Astrocyte (in vitro differentiated cells and primary cell): Measurements from ENCODE around the gene ERG28.

ENCODE experiments used
- CTCF ChIP-seq: IDR thresholded peaks from 2 replicates; pipeline ENCODE4 v1.5.1; 2011; ENCODE audit warnings: low read depth, mild to moderate bottlenecking, inconsistent platforms, low read length, moderate library complexity; ENCODE audit not compliant: insufficient read depth
- EZH2 ChIP-seq: IDR thresholded peaks from 2 replicates; pipeline ENCODE4 v1.6.1; 2012; ENCODE audit warnings: mild to moderate bottlenecking, low read length, inconsistent platforms; ENCODE audit not compliant: insufficient read depth

DNA sequence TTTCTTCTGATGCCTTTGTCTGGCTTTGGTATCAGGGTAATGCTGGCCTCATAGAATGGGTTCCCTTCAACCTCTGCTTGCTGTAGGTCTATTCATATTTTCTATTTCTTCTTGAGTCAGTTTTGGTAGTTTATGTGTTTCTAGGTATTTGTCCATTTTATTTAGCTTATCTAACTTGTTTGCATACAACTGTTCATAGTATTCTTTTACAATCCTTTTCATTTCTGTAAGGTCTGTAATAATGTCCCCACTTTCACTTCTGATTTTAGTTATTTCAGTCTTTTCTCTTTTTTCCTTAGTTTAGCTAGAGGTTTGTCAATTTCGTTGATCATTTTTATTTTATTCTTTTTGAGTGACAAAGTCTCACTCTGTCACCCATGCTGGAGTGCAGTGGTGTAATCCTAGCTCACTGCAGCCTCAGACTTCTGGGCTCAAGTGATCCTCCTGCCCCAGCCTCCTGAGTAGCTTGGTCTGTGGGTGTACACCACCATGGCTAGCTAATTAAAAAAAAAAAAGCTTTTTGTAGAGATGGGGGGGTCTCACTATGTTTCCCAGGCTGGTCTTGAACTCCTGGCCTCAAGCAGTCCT lies 12.0 kb upstream of the ERG28 start:
- TF ChIP-seq CTCF (no peak), EZH2 (no peak)
